GM18511 (cell line): ENCODE data around the gene ATAD3A.
A peak's percentile ranks its signal among the peaks of the same experiment; 100 is the strongest.
"Not testable (repeated sequence)": the region's sequence is repeated elsewhere in the genome, so short reads cannot be mapped to it uniquely, and the experiment has no call there.

Experiments
- ATAC-seq: cut with Tn5 transposase; IDR thresholded peaks from one replicate; pipeline ENCODE4 v1.9.1; 2021; ENCODE audit warnings: mild to moderate bottlenecking, moderate library complexity; ENCODE audit not compliant: unreplicated experiment

The ATAD3A gene

DNA sequence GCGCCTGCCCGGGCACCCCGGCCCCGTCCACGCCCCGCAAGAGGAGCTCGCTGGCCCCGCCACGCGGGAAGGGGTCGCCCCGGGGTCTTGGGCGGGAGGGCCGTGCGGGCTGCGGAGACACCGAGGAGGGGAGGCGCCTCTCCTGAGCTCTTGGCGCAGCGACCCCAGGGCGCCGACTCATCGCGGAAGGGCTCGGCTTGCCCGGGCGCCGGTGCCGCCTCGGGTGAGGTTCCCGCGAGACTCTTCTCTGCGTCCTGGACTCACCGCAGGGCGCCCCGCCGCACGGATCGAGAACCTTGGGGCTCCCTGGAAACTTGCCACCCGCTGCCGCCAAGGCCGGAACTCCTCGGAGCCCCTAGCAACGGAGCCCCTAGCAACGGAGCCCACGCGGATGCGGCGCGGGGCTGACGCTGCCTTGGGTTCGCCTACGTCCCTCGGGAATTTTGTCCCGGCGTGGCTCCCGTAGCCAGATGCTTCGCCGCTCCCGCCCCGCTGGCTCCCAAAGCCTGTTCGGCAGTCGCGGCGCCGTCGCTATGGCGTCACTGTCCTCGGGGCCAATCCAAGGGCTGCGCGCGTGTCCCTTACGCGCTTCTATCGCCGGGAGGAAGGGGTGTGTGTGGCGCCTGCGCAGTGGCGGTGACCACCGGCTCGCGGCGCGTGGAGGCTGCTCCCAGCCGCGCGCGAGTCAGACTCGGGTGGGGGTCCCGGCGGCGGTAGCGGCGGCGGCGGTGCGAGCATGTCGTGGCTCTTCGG is at the start of gene ATAD3A:
Gene ATAD3A (plus strand): TSS at position 630 of the 753 bp plus-strand sequence. CDS start 107 bp downstream, at position 737.
- ATAC-seq = peak; percentile 89

DNA sequence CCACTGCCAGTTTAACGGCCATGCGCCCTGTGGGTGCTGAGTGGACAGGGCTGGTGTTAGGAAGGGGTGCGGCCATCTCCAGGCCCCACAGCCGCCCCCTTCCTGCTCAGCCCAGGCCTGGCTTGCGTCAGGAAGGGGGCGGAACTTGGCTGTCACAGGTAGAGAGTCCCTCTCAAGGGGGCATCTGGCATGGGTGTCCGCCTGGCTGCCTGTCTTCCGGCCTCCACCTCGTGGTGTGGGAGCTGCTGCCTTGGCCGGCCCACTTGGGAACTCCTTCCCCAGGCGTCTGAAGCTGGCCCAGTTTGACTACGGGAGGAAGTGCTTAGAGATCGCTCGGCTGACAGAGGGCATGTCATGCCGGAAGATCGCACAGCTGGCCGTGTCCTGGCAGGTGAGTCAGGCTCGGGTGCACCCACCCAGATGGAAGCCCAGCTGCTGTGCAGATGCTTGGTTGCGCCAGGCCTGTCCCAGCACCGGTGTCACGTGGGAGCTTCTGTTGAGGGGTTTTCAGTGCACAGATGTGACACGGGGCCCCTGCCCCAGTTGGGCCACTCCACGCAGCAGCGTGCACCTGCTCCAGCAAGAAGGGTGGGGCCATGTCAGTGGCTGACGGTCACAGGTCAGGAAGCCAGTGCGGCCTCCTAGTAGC is 49.5 kb upstream of the ATAD3A start:
- ATAC-seq = no peak

DNA sequence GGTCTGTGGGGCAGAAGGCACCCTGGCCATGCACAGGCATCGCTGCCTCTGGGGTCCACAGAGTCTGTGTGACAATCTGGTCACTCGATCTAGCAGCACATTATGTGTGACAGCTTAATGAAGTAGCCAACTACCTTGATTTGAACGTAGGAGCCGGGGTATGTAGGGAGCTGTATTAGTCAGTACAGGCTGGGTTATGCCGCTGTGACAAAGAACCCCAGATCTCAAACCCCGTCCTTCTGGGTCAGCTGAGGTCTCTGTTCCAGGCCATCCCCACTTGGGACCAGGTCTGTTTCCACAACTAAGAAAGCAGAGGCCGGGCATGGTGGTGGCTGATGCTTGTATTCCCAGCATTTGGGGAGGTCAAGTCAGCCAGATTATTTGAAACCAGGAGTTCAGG is 48.6 kb upstream of the ATAD3A start:
- ATAC-seq = no peak

DNA sequence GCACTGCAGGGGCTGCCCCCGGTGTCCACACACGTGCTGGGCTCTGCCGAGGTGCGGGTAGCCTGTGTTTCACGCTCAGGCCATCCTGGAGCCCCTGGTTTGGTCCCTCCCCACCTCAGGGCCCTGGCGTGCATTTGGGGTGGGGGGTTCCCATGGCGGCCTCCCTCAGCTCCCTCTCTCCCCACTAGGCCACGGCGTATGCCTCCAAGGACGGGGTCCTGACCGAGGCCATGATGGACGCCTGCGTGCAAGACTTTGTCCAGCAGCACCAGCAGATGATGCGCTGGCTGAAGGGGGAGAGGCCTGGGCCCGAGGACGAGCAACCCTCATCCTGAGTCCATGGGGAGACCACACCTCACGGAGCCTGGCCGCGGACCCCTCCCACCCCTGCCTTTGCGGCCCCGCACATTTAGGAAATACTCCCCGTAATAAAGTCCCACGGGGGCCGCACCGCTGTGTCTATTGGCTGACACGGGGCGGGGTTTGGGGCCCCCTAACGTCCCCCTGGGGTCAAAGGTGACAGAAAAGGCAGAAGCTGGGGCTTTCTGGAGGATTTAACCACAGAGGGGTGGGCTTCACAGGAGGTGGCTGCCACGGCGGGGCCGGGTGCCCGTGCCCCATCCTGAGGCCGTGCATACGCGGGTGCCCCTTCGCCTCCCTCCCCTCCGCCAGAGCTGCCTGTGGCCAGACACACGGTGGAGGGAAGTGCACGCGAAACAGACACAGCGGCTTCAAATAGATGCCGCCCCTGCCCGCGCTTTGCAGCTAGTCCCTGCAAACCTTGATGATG is 43.6 kb upstream of the ATAD3A start:
- not testable (repeated sequence) for ATAC-seq

DNA sequence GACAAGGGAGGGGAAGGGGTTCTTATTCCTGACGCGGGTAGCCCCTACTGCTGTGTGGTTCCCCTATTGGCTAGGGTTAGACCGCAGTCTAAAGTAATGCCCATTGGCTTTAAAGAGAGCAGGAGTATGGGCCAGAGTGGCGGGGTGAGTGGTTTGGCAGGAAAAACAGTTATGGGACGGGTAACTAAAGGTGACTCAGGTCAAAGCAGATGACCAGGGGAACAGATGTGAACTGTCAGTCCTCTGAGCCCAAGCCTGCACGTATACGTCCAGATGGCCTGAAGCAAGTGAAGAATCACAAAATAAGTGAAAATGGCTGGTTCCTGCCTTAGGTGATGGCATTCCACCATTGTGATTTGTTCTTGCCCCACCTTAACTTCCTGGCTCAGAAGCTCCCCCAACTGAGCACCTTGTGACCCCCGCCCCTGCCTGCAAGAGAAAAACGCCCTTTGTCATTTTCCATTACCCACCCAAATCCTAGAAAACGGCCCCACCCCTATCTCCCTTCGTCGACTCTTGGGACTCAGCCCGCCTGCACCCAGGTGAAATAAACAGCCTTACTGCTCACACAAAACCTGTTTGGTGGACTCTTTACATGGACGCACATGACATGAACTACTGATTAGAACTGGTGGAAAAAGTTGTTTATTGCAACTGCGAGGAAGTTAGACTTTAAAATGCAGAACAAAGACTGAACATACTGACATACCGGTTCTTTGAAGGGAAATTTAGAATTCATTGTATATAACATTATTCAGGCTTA is 41.2 kb upstream of the ATAD3A start:
- ATAC-seq = no peak

DNA sequence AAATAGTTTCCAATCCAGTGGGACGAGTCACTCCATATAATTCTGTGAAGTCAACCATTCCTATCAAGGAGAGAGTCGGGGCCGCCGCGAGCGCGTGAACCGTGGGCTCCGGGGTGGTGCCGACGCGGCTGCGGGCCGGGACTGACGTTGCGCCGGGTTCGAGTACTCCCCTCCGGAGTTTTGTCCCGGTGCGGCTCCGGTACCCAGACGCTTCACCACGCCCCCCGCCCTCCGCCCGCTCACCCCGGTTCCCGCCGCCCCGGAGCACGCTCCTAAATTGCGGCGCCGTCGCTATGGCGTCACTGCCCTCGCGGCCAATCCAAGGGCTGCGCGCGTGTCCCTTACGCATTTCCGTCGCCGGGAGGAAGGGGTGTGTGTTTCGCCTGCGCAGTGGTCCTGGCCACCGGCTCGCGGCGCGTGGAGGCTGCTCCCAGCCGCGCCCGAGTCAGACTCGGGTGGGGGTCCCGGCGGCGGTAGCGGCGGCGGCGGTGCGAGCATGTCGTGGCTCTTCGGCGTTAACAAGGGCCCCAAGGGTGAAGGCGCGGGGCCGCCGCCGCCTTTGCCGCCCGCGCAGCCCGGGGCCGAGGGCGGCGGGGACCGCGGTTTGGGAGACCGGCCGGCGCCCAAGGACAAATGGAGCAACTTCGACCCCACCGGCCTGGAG is 40.4 kb upstream of the ATAD3A start, which contains the start of gene ATAD3B:
Gene ATAD3B (plus strand): TSS at position 377 of the 664 bp plus-strand sequence. CDS start 120 bp downstream, at position 497.
- peak; percentile 94 for ATAC-seq

DNA sequence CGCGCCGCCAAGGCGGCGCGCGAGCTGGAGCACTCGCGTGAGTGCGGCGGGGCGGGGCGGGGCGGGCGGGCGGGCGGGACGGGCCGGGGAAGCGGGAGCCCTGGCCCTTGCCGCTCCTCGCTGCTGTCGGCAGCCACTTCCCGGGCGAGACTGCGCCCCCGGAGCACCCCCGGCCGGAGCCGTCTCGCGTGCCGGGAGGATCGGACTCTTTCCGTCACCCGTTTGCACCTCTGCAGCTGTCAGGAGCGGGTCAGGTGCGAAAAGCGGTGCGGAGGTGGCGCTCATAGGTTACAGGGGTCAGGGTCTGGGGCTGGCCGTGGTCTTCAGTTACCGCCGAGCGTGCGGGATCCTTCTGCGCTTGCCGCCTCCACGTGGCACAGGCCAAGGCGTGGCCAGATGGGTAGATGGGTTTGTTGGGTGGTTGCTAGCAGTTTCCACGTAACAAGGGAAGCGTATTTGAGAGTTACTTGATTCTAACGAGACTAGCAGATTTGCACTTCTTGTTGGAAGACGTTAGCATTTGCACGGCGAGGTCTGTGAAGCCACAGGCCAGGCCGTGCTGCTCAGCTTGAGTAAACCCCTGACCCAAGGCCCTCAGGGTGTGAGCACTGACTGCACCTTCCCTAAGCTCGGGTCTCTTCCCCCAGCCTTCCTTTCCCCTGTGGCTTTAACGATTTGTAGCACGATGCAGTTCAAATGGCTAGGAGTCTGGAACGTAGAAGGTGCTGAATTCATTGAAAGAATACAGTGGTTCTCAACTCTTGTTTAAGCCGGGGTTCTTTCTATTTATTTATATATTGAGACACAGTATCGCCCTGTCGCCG is 39.7 kb upstream of the ATAD3A start:
- ATAC-seq = peak; percentile 20

DNA sequence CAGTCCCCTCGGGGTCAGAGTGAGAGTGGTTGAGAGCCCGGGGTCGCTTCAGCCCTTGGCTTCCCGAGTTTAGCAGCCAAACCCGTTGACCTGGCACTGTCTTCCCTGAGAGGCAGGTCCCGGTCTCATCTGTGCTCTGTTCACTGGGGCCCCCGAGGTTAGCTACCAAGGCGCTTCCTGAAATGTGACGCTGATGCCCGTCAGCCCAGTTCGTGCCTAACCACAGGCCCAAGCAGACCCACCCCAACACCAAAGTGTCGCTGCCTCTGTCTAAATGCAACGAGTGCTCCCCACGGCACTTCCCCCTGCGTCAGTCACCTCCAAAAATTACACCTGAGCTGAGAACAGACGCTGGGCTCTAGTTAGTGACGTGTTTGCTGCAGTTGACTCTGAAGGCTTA is 36.0 kb upstream of the ATAD3A start:
- not testable (repeated sequence) for ATAC-seq

DNA sequence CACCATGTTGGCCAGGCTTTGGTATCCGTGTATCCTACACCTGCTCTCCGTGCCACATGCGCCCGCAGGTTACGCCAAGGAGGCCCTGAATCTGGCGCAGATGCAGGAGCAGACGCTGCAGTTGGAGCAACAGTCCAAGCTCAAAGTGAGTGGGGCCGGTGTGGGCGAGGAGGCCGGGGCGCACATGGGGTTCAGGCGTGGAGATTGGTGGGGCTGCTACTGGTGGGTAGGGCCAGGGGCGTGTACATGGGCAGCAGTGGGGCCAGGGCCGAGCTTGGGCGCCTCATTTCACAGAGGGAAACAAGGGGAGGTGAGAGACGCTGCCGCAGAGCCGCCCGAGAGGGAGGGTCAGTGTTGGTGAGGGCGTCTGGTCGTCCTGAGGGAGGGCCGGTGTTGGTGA is 34.8 kb upstream of the ATAD3A start:
- ATAC-seq = no peak

DNA sequence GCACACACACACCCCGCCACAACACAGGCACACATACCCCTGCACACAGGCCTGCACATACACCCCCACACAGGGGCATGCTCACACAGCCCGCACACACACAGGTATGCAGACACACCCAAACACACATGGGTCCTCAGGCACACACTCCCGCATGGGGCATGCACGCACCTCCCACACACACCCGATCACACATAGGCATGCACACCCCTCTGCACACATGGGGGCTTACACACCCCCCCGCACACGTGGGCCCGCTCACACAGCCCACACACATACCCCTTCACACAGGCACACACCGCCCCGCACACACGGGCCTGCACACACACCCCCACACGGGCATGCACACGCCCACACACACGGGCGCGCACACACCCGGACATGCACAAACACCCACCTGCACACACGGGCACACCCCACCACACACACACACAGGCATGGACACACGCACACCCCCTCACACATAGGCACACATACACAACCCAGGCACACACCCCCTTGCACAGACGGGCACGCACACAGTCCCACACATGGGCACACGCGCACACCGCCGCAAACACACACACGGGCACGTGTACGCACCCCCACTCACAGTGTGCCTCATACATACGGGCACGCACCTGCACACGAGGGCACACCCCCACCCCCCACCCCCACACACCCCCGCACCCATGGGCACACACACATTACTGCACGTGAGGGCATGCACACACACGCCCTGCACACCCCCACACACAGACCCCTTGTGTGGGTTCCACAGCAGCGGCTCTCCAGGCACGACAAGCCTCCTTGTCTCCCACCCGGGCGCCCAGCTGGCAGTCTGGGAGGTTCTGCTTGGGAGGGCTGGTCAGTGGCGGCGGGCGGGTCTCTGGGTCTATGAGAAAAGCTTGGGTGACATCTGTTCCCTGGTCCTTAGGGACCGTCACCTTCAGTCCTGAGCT is 32.1 kb upstream of the ATAD3A start:
- ATAC-seq = no peak

DNA sequence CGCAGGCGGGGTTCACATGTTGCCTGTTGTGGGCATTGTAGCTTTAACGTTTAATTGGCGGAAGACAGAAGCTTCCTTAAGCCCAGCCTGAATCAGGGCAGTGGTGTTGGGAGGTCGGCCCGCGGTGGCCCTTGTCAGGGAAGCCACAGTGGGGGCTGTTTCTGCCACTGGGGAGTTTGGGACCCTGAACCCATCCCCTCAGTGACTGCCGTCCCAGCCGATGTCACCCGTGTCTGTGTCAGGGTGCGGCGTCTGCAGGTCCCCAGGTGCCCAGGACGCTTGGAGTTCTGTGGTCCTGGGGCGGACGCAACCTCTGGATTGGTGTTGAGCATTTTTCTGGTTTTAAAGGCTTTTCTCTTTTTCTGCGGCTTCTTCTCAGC is 31.5 kb upstream of the ATAD3A start:
- ATAC-seq = not testable (repeated sequence)

DNA sequence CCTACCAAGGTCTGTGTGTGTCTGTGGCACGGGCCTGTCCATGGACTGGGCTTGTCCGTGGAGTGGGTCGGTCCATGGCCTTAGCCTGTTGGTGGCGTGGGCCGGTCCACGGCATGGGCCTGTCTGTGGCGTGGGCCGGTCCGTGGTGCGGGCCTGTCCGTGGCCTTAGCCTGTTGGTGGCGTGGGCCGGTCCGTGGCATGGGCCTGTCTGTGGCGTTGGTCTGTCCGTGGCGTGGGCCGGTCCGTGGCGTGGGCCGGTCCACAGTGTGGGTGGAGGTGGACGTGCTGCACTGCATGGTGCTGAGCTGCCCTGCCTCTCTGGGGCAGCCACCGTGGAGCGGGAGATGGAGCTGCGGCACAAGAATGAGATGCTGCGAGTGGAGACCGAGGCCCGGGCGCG is 30.2 kb upstream of the ATAD3A start:
- not testable (repeated sequence) for ATAC-seq

DNA sequence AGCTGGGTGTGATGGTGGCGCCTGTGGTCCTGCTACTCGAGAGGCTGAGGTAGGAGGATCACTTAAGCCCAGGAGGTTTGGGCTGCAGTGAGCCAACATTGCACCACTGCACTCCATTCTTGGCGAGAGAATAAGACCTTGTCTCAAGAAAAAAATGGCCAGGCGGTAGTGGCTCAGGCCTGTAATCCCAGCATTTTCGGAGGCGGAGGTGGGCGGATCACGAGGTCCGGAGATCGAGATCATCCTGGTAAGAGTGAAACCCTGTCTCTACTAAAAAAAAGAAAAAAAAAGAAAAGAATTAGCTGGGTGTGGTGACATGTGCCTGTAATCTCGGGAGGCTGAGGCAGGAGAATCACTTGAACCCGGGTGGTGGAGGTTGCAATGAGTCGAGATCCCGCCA is 29.1 kb upstream of the ATAD3A start:
- no peak for ATAC-seq

DNA sequence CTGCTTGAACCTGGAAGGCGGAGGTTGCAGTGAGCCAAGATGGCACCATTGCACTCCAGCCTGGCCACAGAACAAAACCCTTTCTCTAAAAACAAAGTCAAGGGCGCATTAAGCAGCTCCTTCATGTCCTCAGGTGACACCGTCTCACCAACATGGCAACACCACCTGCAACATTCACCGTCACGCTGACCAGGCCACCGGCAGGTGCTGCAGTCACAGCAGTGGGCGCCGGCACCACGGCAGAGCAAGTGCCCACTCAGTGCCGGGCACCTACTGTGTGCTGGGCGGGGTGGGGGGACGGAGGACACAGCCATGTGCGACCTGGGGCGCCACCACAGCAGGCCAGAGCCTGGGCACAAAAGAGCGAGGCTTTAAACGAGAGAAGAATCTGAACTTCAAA is 28.2 kb upstream of the ATAD3A start:
- no peak for ATAC-seq

DNA sequence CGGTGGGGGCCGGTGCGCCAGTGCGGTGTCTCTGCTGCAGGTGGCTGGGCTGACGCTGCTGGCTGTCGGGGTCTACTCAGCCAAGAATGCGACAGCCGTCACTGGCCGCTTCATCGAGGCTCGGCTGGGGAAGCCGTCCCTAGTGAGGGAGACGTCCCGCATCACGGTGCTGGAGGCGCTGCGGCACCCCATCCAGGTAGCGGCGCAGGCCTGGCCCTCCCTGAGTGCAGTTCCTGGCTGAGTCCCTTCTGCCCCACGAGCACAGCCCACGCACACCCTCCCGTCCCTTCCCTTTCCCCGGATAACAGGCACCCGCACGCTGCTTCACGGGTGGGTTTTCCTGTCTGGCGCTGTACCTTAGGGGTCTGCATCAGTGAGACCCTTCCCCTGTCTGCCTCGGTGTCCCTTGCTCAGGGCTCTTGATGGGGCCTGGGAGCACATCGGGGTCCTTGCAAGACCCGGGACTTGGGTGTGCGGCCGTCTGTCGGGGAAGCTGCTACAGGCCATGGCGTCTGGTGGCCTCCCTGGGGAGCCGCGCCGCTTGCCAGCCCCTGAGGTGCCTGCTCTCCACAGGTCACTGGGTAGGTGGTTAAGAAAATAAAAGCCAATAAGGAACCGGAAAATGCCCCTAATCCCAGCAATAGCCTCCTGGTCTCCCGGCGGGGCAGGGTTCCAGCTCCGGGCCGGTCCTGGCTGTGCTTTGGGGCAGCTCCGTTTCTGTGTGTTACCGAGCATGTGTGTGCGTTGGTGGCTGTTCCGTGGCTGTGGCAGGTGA is 26.8 kb upstream of the ATAD3A start:
- not testable (repeated sequence) for ATAC-seq

DNA sequence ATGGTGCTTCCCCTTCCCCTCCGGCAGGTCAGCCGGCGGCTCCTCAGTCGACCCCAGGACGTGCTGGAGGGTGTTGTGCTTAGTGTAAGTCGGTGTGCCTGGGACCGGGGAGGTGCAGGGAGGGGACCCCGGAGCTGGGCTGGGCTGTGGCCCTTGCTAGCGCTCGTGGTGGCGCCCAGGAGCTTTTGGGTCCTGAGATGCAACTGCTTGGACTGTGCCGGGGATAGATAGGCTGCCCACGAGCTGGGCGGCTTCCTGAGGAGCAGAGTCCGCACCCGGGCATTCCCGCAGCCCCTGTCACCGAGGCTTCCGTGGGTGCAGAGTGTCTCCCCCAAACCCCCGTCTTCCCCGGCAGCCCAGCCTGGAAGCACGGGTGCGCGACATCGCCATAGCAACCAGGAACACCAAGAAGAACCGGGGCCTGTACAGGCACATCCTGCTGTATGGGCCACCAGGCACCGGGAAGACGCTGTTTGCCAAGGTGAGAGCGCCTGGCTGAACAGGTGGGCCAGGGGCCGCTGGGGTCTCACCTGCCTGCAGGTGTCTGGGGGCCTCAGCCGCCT is 26.1 kb upstream of the ATAD3A start:
- ATAC-seq = not testable (repeated sequence)

DNA sequence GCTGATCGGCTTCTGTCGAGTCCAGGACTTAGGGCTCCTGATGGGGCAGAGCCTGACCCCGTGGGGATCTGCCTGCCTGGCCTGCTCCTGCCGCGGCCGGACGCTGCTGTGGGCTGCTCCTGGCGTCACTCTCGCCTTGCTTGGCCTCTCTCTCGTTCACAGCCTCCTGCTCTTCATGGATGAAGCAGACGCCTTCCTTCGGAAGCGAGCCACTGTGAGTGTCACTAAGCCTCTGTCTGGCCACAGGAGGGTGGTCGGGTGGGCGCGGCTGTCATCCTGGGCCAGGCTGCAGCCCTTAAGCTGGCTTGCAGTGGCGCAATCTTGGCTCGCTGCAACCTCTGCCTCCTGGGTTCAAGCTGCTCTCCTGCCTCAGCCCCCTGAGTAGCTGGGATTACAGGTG is 24.3 kb upstream of the ATAD3A start:
- no peak for ATAC-seq
